Prostate gland (tissue), 2 donors: ENCODE data around the gene TRIM36. TPM values are rescaled to one million over a fixed set of nuclear protein-coding genes. Genes with fewer than 3 reads are reported as not detected.

Source experiments
- DNase-seq: peaks from one replicate; pipeline ENCODE4 v3.0.0-alpha.2; 2019; ENCODE audit warnings: low spot score
- H3K27ac ChIP-seq, 2 donors: fragments of 200-600 bp; sonication (generic); 2 replicates each; pipeline ENCODE4 v1.5.1; 2017 to 2019
- H3K27me3 ChIP-seq: fragments of 200-600 bp; sonication (generic); replicated peaks from 2 replicates; pipeline ENCODE4 v1.5.1; 2019; ENCODE audit not compliant: insufficient read depth
- H3K36me3 ChIP-seq, 2 donors: fragments of 200-600 bp; sonication (generic); 1 replicate in 1 of 2; 2 replicates in 1 of 2; pipeline versions ENCODE4 v1.5.1 to v1.8.1; 2017 to 2019
- H3K4me1 ChIP-seq: fragments of 200-600 bp; sonication (generic); replicated peaks from 2 replicates; pipeline ENCODE4 v1.5.1; 2019
- H3K4me3 ChIP-seq, 2 donors: fragments of 200-600 bp; sonication (generic); 2 replicates each; pipeline ENCODE4 v1.5.1; 2017 to 2019
- H3K9me3 ChIP-seq: fragments of 200-600 bp; sonication (generic); 2 replicates; pipeline ENCODE4 v1.5.1; 2017
- CTCF ChIP-seq, 4 experiments: fragments of 200-600 bp in 2 of 4; fragments of 450-650 bp in 2 of 4; sonication (generic) in 2 of 4; IDR thresholded peaks; 1 replicate in 3 of 4; 2 replicates in 1 of 4; pipeline ENCODE4 v1.5.1; 2016 to 2019; ENCODE audit warnings: antibody characterized with exemption in 4 of 4, mild to moderate bottlenecking in 2 of 4, moderate library complexity in 2 of 4
- POLR2A ChIP-seq: fragments of 450-650 bp; IDR thresholded peaks from one replicate; pipeline ENCODE4 v1.6.1; 2016; ENCODE audit warnings: antibody characterized with exemption, mild to moderate bottlenecking
- POLR2AphosphoS5 ChIP-seq: sonication (generic); formaldehyde crosslinking; IDR thresholded peaks from one replicate; pipeline ENCODE4 v1.6.1; 2017; ENCODE audit warnings: antibody characterized with exemption
- WGBS: methylation state at CpG from one replicate; pipeline ENCODE4 v1.1.5; 2018; 5-methylcytosine and 5-hydroxymethylcytosine counted together
- intact Hi-C: fragments of 100-400 bp; cut with DNase I; formaldehyde crosslinking; loops from one replicate; pipeline ENCODE4 v1.14.2; 2022
- total RNA-seq, 2 donors: library from RNA; depleted of rRNA; stranded (reverse); fragments of >200 nt; gene quantifications; one replicate each; pipeline ENCODE4 v1.1.0, GENCODE V29; 2016

Gene TRIM36
- total RNA-seq, 2 donors from 2014 or later, result 37.3 to 38.5 TPM

DNA sequence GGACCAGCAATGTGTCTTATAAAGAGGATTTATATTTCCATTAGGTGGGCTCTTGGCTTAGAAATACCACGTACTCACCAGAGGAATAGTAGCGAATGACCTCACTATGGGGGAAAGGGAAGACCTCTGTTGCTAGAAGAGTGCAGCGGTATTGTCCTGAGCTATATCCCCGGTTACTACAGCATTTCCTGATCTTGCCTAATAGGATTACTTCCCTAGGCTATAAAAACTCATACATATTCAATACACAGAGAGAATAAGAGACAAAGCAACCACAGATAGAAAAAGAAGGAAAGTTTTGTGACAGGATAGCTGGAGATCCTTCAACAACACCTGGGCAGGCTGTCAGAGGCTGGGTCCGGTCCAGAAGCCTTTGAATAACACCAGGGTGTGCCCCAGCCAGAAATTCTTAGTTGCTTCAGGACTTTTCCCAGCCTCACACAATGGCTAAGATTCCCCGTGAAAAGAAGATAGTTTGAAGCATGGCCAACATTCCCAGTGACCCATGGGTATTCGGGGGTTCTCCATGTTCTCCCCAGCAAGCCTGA lies 85.4 kb downstream of the TRIM36 start:
- Histone ChIP-seq H3K27ac (no peak overlapping the region), H3K4me3 (no peak overlapping the region), H3K36me3 (no peaks in the 10 kb centered on the region), H3K9me3 (no peaks in the 10 kb centered on the region), H3K27me3 (peaks cover 2% of the 10 kb centered on the region), H3K4me1 (no peaks in the 10 kb centered on the region)
- TF ChIP-seq CTCF (IDR thresholded peaks at IDR 0.05) (no peak), POLR2AphosphoS5 (no peak), POLR2A (no peak)
- 66% methylated on average over 7 of the region's 7 CpGs for WGBS
- intact Hi-C loops, result no loop called here
- no peak for DNase-seq

DNA sequence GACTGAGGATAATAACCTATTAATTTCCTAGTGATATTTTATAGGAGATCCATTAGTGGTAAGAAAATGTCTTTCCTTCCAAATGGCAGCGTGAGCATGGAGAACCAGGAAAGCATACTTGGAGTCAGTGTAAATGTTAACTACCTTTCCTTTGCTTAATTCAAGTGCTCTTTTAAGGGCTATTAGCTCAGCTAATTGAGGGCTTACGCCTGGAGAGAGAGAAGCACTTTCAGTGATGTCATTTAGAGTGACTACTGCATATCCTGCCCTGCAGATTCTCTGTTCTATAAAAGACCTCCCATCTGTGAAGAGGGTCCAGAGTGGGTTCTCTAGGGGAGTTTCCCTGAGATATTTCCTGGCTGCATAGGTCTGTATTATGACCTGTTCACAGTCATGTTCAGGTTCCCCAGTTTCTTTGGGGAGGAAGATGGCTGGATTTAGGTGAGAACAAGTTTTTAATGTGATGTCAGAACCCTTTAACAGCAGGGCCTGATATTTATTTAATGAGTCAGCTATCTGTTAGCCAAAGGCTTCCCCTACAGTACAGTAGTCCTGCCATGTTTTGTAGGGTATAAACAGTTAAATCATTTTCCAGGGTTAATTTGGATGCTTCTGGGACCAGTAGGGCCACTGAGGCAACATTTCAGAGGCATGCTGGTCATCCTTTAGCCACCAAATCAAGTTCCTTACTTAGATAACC lies 89.6 kb downstream of the TRIM36 start:
- Histone ChIP-seq H3K9me3 (no peaks in the 10 kb centered on the region), H3K4me3 (no peak overlapping the region), H3K4me1 (no peaks in the 10 kb centered on the region), H3K36me3 (no peaks in the 10 kb centered on the region), H3K27ac (no peak overlapping the region), H3K27me3 (no peaks in the 10 kb centered on the region)
- no peak for DNase-seq
- intact Hi-C loops, result no loop called here
- 79% methylated on average over 2 of the region's 2 CpGs for WGBS
- TF ChIP-seq CTCF (IDR thresholded peaks at IDR 0.05) (no peak), POLR2AphosphoS5 (no peak), POLR2A (no peak)

Other genes with a start within 250 kb of the TRIM36 start
- gene PGGT1B, start 93.0 kb upstream of the TRIM36 start, total RNA-seq, result 10 to 100 TPM in 1 of 2 donors, 1 to 10 TPM in 1; 9.1 to 15.3 TPM
- 10 to 100 TPM in 1 of 2 donors, 1 to 10 TPM in 1; 9.4 to 12.9 TPM for gene CCDC112, start 126.7 kb upstream of the TRIM36 start, total RNA-seq